ENCODE measurements around the gene ZSCAN2.
A peak's percentile ranks its signal among the peaks of the same experiment; 100 is the strongest.
"Not testable (repeated sequence)": the region's sequence is repeated elsewhere in the genome, so short reads cannot be mapped to it uniquely, and the experiment has no call there.

Gene ZSCAN2

GRCh38 chr15:84599906-84600305, 903 bp upstream of the ZSCAN2 start:
- no peak for DNase-seq

DNA sequence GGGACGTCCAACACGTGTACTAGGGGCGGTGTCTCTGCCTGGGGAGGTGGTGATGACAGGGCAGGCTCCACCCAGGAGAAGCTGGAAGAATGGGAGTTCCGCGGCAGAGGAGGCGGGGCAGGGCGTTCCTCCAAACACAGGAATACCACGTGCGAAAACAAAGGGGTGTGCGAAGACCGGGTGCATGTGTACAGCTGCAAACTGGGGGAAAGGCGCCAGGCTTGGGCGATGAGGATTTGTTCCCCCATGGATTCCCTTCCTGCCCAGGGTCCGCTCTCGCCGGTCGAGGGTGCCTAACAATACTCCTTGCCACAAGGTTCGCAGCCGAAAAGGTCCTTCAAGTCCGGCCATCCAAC, 500 bp upstream of the ZSCAN2 start:
- peak; percentile 91 for DNase-seq

DNA sequence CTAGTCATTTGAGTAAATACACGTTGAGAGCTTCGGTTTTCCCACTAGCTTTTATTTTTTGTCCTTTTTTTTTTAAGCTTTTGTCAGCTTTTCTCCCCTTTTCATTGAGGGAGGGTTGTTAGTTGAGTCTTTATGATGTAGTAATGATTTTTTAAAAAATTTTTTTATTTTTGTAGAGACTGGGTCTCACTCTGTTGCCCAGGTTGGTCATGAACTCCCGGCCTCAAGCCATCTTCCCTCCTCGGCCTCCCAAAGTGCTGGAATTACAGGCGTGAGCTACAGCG, 688 bp downstream of the ZSCAN2 start:
- no peak for DNase-seq

DNA sequence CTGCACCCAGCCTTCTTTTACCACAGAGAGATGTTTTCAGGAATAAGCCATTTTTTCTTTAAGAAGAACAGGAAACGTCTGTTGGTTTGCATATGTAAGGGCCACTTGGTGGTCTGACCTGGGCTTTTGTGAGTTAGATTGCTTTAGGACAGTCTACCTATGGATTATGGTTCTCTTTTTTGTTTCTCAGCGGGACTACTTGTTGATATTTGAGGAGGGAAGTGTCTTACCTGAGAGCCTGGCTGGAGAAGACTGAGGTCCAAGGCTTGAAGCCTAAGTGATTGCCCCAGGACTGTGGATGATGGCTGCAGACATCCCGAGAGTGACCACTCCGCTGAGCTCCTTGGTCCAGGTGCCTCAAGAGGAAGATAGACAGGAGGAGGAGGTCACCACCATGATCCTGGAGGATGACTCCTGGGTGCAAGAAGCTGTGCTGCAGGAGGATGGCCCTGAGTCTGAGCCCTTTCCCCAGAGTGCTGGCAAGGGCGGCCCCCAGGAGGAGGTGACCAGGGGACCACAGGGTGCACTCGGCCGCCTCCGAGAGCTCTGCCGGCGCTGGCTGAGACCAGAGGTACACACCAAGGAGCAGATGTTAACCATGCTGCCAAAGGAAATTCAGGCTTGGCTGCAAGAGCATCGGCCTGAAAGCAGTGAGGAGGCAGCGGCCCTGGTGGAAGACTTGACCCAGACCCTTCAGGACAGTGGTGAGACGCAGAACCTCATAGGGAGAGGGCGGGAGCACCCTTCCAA, 3.0 kb downstream of the ZSCAN2 start:
- no peak for DNase-seq

DNA sequence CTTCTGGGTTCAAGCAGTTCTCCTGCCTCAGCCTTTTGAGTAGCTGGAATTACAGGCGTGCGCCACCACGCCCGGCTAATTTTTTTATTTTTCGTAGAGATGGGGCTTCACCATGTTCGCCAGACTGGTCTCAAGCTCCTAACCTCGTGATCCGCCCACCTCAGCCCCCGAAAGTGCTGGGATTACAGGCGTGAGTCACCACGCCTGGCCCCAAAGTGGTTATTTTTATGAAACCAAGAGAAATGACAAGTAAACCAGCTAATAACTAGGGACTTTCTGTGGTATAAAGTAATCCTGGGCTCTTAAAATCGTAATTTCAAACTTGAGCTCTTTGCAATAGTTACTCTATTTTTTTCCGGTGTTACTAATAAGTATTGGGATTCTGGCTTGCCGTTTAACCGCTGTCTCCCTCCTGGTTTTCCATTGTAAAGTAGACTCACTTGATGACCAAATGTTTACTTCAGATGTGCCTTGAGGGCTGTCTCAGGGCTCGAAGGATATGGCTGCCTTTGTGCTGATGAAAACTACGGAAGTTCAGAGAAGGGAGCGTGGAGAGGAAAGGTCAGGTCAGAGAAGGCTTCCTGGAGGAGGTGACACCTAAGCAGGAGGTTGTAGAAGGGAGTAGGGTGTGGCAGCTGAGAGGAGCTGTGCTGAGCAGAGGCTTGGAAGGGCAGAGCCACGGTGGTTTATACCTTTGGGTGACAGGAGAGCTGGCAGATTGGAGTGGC, 4.2 kb downstream of the ZSCAN2 start:
- DNase-seq = no peak

DNA sequence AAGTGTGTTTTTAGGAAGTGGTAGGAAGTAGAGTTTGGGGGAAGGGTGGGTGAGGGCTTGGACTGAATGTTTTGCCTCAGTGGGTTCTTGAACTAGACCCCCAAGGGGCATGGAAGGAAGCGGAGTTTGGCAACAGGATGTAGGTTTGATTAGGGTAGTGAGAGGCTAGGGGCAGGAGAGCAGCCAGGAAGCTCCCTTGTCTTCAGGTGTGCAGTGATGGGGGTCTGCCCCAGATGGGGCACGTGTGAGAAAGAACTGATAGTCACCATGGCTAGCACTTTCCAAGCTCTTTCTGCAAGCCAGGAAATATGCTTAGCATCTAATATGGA, 4.7 kb downstream of the ZSCAN2 start:
- no peak for DNase-seq

DNA sequence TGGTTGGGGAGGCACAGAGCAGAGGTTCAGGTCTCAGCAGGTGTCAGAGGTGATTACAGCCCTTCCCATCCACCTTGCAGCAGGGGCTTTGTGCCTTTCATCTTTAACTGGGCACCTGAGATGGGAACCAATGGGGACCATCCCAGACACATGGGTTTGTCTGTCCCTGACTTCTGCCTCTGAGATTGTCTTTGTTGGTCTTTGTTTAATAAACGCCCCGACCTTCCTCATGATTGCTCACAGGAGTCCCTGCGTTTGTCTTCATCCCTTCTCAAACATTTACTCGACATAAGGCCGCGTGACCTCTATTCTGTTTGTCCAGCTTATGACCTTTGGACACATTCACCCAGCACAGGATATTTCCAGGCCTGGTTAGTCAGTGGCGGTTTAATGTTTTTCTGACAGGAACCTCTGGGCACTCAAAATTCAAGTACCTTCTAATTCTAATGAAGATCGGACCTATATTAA, 5.9 kb downstream of the ZSCAN2 start:
- no peak for DNase-seq

- no peak for DNase-seq
Observed at GRCh38 chr15:84608707-84609284, 8.0 kb downstream of the ZSCAN2 start.

- DNase-seq = no peak
Observed at GRCh38 chr15:84609818-84610525, 9.2 kb downstream of the ZSCAN2 start.

- DNase-seq = no peak
Observed at GRCh38 chr15:84611631-84612030, 10.8 kb downstream of the ZSCAN2 start.

DNA sequence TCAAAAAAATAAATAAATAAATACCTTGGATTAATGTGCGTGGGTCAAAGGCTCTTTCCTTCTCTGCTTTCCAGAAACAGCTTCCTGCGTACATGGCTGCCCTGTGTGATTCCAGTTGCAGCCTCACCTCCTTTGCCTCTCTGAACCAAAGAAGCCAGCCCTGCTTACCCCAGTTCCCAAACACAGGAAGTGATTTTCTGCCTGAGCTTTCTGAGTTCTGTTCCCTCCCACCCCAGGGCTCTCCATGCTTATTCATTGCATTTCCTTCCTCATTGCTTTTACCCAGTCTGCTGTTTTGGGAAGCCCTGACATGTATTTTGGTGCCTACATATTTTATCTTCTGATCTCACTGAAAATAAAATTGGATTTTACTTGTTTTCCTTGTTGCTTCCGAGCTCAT, 15.4 kb downstream of the ZSCAN2 start:
- peak; percentile 76 for DNase-seq

GRCh38 chr15:84620626-84621025, 19.8 kb downstream of the ZSCAN2 start:
- no peak for DNase-seq

DNA sequence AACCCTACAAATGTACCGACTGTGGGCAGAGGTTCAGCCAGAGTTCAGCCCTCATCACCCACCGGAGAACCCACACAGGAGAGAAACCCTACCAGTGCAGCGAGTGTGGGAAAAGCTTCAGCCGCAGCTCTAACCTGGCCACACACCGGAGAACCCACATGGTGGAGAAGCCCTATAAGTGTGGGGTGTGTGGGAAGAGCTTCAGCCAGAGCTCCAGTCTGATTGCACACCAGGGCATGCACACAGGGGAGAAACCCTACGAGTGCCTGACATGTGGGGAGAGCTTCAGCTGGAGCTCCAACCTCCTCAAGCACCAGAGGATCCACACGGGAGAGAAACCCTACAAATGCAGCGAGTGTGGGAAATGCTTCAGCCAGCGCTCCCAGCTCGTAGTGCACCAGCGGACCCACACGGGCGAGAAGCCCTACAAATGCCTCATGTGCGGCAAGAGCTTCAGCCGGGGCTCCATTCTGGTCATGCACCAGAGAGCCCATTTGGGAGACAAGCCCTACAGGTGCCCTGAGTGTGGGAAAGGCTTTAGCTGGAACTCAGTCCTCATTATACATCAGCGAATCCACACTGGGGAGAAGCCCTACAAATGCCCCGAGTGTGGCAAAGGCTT, 20.7 kb downstream of the ZSCAN2 start:
- no peak for DNase-seq

DNA sequence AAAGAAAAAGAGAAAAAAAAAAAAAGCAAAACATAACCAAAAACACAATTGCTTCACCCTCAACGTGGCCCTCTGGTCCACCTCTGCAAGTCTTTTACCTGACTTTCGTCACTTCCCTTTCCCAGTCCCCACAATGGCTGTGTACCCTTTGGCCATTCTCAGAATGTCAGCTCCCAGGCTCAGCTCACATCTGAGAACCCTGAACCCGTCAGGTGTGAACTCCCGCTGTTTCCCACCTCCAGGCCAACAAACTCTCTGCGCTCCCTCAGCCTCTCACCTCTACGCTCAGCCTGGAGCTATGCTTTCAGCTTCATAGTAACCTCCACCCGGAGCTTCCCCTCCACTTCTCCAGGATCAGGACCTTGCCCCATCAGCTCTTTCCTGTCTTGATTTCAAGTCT, 23.6 kb downstream of the ZSCAN2 start:
- no peak for DNase-seq

GRCh38 chr15:84625123-84625522, 24.3 kb downstream of the ZSCAN2 start:
- DNase-seq = no peak

- no peak for DNase-seq
Observed at GRCh38 chr15:84629033-84629432, 28.2 kb downstream of the ZSCAN2 start.

- no peak for DNase-seq
Observed at GRCh38 chr15:84631706-84632272, 31.0 kb downstream of the ZSCAN2 start.

GRCh38 chr15:84633311-84634227, 32.8 kb downstream of the ZSCAN2 start:
- peak; percentile 71 for DNase-seq

DNA sequence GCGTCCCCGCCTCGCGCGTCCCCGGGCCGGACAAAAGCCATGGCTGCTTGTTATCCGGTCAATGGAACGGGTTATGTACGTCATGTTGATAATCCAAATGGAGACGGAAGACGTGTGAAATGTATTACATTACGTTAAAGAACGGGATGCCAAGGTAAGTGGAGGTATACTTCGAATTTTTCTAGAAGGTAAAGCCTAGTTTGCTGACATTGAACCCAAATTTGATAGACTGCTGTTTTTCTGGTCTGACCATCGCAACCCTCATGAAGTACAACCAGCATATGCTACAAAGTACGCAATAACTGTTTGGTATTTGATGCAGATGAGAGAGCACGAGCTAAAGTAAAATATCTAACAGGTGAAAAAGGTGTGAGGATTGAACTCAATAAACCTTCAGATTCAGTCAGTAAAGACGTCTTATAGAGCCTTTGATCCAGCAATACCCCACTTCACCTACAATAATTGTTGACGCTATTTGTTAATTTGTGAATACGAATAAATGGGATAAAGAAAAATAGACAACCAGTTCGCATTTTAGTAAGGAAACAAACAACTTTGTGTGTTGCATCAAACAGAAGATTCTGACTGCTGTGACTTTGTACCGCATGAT, 33.5 kb downstream of the ZSCAN2 start:
- DNase-seq = no peak

- no peak for DNase-seq
Observed at GRCh38 chr15:84638103-84638502, 37.3 kb downstream of the ZSCAN2 start.

GRCh38 chr15:84641871-84642270, 41.1 kb downstream of the ZSCAN2 start:
- DNase-seq = not testable (repeated sequence)
